GM19452 (cell line): Measurements from ENCODE around the gene LAMP2.
A peak's percentile ranks its signal among the peaks of the same experiment; 100 is the strongest.

Source experiments
- ATAC-seq: cut with Tn5 transposase; IDR thresholded peaks from one replicate; pipeline ENCODE4 v1.9.1; 2021; ENCODE audit not compliant: unreplicated experiment

Gene LAMP2

GRCh38 chrX:120457766-120458180 is 11.3 kb downstream of the LAMP2 start:
- ATAC-seq: peak; percentile 96

GRCh38 chrX:120456973-120457372 is 12.1 kb downstream of the LAMP2 start:
- no peak for ATAC-seq

- ATAC-seq: no peak
Observed at GRCh38 chrX:120453985-120454384, 15.1 kb downstream of the LAMP2 start.

GRCh38 chrX:120452131-120452530 is 17.0 kb downstream of the LAMP2 start:
- ATAC-seq: no peak

- ATAC-seq: no peak
Observed at GRCh38 chrX:120450163-120450562, 18.9 kb downstream of the LAMP2 start.

- ATAC-seq: no peak
Observed at GRCh38 chrX:120446498-120446897, 22.6 kb downstream of the LAMP2 start.

- no peak for ATAC-seq
Observed at GRCh38 chrX:120439921-120440320, 29.2 kb downstream of the LAMP2 start.

- ATAC-seq: peak; percentile 76
Observed at GRCh38 chrX:120429776-120430540, 39.1 kb downstream of the LAMP2 start.

GRCh38 chrX:120428309-120428708 is 40.8 kb downstream of the LAMP2 start:
- ATAC-seq: no peak

- ATAC-seq: no peak
Observed at GRCh38 chrX:120426599-120426998, 42.5 kb downstream of the LAMP2 start.

- peak; percentile 83 for ATAC-seq
Observed at GRCh38 chrX:120419463-120419862, 49.6 kb downstream of the LAMP2 start.

- ATAC-seq: no peak
Observed at GRCh38 chrX:120408168-120408567, 60.9 kb downstream of the LAMP2 start.

GRCh38 chrX:120406638-120407037 is 62.5 kb downstream of the LAMP2 start:
- no peak for ATAC-seq

- ATAC-seq: no peak
Observed at GRCh38 chrX:120402369-120402768, 66.7 kb downstream of the LAMP2 start.

- no peak for ATAC-seq
Observed at GRCh38 chrX:120401301-120401700, 67.8 kb downstream of the LAMP2 start.

GRCh38 chrX:120380699-120381098 is 88.4 kb downstream of the LAMP2 start:
- peak; percentile 56 for ATAC-seq

GRCh38 chrX:120379937-120380681 is 89.0 kb downstream of the LAMP2 start:
- no peak for ATAC-seq

GRCh38 chrX:120378570-120378969 is 90.5 kb downstream of the LAMP2 start:
- ATAC-seq: no peak
